PFSK-1 (cell line): ENCODE measurements around the gene LRFN5.

ENCODE experiments used
- POLR2AphosphoS5 ChIP-seq: IDR thresholded peaks from 2 replicates; pipeline ENCODE4 v1.6.1; 2012; ENCODE audit warnings: low read depth, mild to moderate bottlenecking, control low read depth, low read length, moderate library complexity
- REST ChIP-seq, 2 experiments: IDR thresholded peaks; 2 replicates each; pipeline versions ENCODE4 v1.6.1 to v1.8.0; 2011 to 2012; ENCODE audit warnings: low read depth in 2 of 2, low read length in 2 of 2, control low read depth in 1 of 2, inconsistent platforms in 1 of 2, mild to moderate bottlenecking in 1 of 2, moderate library complexity in 1 of 2; ENCODE audit not compliant: insufficient read depth in 1 of 2
- SIN3A ChIP-seq: IDR thresholded peaks from 2 replicates; pipeline ENCODE4 v1.6.1; 2012; ENCODE audit warnings: mild to moderate bottlenecking, low read length, moderate library complexity, borderline replicate concordance; ENCODE audit not compliant: insufficient read depth
- TAF1 ChIP-seq: IDR thresholded peaks from 2 replicates; pipeline ENCODE4 v1.6.1; 2012; ENCODE audit warnings: low read length, control low read depth, borderline replicate concordance; ENCODE audit not compliant: insufficient read depth

GRCh38 chr14:41783403-41783802 is 176.7 kb downstream of the LRFN5 start:
- TF ChIP-seq POLR2AphosphoS5 (no peak), TAF1 (no peak), REST (IDR thresholded peaks at IDR 0.05; ENCODE audit: insufficient read depth in 1 of 2, low read depth in 2 of 2, low read length in 2 of 2) (no peak), SIN3A (no peak)
